ENCODE results near the gene RTL9.
"Not testable (repeated sequence)": the region's sequence is repeated elsewhere in the genome, so short reads cannot be mapped to it uniquely, and the experiment has no call there.

The RTL9 gene

DNA sequence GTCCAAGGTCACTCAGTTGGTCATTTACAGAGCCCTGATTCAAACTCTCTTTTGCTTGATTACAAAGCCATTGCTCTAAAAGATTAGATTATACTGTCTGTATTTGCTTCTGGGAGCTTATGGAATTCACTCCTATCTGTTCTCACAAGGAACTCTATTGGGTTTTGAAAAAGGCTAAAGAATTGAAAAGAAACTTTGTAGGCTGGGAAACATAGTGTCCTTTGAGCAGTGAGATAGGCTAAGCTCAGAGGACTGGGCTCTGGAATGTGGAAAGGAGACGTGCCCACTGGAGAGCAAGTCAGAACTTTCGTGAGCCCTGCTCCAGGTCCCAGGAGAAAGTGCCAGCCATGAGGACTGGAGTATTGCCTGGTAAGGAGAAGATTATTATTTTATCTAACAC is at the start of gene RTL9:
Gene RTL9 (plus strand): TSS at position 301 of the 400 bp plus-strand sequence. CDS start 91,770 bp downstream, outside the sequence.
- no peak for ATAC-seq

DNA sequence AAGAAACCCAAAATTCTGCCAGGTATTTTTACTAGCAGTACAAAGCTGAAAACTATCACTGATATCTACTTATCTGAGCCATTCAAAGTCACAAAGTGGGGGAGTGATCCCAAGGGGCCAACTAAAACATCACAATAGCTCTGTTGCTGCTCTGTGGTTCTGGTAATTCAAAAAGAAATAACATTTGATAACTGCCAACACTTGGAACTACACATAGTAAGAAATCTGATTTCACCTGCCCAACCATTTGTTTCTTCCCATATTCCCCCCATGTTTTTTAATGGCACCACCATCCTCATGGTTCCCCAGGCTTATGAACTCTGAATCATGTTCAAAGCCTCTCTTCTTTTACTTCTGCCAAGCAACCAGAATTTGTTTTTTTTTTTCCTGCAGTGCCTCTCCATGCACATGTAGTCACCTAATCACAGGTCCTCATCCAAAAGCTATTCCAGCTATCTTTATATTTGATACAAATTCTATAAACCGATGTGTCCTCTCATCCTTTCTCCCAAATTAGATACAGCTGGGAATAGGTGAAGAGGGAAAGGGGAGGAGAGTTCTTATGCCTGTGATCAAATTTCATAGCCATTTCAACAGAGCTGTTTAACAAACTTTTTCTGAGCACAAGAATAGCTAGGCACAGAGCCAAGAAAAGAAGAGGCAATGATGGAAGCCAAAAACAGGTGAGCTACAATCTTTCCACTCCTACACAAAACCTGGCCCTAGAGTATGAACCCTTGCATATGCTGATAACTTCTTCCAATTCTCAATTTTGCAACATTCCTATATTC is 48.5 kb upstream of the RTL9 start:
- no peak for ATAC-seq

DNA sequence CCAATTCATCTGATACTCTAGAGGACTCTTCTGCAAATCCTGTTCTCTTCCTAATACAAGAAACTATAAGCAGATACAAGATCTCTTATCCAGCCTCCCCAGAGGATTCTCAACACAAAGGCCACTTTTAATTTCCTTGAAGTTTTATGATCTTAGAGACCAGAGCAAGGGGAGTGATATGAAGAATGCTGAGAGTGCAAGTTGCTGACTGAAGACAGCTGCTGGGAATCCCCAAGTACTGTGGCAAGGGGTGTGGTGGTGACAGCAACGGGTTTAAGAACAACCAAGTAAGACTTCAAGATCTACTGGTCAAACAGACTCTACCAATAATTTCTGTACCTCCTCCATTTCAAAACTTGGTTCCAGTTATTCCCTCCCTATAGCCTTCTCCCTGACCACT is 47.8 kb upstream of the RTL9 start:
- ATAC-seq: peak; percentile 90 to 94

DNA sequence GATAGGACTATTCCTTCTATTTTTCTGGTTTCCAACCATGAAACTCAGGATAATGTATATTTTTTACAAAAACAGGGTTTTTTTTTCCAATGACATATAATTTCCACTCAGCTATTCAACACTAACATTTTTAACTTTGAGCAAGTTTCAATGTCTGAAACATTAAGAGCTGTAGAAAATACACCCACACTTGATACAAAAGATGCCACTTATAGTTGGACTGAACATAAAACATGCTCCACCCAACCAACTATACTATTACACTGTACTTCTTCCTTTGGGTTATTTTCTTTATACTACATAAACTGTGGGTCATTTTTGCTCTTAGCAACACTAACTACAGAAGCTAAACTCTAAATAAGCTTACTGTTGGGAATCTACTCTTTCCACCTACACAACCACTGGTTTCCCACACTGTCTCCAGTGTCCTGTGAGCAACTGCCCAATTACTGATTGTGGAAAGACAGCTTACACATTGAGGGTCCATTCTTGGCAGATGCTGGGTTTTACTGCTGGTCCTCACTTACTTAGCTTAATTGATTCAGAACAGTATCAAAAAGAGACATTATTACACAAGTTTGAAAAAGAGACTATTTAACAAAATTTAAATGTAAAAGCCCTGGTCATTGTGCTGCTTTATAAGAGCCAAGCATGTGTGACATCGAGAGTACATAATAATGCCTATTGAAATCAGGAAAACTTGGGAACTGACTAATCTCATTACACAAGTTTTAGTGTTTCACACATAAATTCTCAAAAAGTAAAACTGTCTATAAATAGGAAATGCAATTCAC is 47.0 kb upstream of the RTL9 start:
- peak; percentile 33 to 47 for ATAC-seq

DNA sequence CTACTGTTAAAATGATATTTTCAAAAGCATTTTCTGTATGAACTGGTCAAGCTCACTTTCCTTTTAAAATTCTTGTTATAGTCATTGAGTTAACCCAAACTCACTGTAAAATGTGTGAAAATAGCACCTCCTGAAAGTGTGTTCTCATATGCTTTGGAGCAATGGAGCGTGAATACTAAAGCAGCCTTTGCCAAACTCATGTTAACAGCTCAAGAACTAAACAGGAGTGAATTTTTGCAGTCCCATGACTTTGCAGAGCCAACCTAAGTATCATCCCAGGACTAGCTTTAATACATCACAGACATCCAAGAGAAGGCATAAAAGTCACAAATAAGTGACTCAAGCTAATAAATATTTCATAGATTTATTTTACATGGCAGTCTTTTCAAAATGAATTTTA is 43.1 kb upstream of the RTL9 start:
- no peak for ATAC-seq

DNA sequence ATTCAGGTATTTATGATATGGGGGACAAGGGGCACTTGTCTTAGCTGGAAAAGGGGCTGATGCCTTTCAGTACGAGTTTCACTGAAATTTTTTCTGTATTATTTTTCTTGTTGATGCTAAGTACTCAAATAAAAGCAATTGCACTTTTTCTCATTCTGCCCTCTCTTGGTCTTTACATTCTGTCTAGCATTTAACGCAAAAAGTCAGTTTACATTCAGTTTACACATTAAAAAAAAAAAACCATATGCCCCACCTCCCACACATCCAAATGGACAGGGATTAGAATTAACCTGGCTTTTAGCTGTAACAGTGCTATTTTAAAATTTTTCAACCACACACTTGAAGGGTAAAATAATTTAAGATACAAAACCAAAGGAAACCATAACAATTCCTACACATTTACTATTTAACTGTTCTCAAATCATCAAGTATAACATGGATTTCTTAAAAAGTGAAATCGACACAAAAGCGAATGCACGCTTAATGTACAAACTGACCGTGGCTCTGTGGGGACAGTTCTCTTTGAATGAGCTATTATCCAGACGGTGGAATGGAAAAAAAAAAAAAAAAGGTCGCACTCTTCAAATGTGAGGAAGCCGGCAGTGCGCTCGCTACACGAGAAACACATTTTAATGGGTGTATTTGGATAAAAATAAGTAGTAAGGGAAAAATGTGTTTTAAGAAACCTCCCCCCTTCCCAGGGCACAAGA is 42.1 kb upstream of the RTL9 start:
- no peak for ATAC-seq

DNA sequence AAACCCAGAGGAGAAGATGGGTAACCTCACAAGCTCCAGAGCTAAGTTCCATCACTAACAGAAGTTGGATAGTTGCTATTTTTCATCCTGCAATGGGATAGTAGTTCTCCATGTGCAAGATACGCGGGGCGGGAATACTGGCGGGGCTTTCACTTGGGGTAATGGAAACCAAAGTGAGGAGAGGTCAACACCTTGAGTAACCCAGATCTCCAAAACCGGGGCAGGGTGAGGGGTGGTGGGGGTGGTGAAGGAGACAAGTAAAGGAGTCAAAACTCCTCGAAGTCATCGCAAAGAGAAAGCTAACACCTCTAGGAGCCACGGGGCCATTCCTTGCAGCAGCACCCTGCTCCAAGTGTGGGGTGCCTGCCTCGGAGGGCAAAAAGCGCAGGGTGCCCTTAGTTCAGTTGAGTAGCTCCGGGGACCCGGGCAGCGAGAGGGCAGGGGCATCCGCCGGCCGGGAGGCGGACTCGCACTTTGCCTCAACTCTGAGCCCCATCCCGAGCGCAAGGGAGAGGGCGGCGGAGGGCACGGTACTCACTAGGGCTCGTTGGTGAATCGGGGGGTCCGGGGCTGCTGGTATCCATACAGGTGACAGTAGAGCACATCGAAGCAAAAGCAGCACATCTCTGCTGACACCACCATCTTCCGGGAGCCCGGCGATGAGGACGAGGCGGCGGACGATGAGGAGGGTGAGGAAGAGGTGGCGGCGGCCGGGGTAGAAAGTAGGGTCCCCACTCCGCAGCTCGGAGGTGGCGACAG is 41.4 kb upstream of the RTL9 start:
- peak; percentile 11 to 27 for ATAC-seq

DNA sequence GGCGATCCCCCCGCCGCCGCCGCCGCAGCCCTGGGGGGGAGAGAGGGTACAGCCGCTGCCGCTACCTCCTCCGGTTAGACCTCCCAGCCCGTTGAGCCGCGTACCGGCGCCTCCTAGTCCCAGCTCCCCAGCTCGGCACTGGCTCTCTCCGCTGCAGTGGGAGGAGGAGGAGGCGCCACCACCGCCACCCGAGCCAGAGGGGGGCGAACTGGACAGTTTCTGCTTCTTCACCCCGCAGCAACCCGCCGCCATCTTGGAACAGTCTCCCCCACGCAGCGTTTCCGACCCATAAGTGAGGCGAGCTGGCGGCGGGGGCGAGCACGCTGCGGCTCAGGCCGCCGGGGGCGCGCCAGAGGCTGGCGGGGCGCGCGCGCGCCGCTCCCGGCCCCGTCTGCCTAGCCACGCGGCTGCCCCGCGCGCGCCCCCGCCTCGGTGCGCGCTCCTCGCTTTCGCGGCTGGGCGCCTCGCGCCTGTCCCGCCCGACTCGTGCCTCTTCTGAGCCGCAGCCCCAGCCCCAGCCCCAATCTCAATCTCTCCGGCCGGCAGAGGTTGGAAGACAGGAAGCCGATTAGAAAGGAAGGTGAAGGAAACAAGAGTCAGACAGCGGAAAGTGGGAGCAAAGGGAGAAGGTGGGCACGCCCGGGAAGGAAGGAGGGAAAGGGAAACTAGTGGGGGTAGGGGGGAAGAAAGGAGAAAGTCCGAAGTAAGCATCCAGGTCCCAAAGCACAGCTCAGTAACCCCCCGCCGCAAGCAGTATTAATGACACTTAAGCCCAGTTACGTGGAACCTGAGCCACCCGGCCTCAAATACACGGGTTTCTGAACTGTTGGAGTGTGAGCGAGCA is 40.6 kb upstream of the RTL9 start, which contains the start of gene AMMECR1:
Gene AMMECR1 (minus strand): TSS at position 266 of the 844 bp plus-strand sequence. CDS start 14 bp downstream, at position 252.
- peak; percentile 80 to 83 for ATAC-seq

DNA sequence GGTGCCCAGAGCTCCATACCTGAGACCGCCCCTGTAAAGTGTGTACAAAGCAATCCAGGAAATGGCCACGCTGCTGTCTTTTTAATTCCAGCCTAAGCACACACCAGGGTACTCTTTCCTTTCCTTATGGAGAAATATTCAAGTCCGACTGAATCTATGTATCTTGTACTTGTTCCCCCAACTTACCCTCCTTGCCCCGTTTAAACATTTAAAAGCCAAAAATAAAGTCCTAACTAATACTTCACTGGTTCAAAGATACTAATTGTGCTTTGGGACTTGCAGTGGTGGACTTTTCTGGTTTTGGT is 40.0 kb upstream of the RTL9 start:
- no peak for ATAC-seq

DNA sequence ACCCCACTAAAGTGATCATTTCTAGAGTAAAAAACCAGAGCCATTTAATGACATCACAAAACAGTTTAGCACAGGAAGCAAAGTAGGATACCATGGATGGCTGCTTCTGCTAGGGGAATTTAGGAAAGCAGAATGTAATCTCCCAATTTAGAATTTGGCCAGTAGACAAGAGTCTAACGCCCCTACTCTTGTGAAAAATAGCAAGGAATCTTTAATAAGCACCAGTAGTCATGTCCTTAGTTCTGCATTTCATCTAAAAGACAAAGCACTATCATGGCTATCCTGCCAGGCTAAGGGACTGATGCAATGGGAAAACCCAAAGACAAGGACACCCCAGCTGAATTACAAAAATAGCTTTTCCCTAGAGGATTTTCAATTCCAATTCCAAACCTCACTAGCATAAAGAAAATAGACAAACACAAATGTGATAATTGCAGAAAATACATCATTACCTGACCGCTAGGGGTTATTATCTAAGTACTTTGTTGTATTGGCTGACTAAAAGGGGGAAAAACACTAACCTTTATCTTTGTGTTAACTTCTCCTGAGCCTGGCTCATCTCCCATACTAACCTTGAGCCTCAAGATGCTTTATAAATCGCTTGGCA is 38.2 kb upstream of the RTL9 start:
- ATAC-seq: no peak

DNA sequence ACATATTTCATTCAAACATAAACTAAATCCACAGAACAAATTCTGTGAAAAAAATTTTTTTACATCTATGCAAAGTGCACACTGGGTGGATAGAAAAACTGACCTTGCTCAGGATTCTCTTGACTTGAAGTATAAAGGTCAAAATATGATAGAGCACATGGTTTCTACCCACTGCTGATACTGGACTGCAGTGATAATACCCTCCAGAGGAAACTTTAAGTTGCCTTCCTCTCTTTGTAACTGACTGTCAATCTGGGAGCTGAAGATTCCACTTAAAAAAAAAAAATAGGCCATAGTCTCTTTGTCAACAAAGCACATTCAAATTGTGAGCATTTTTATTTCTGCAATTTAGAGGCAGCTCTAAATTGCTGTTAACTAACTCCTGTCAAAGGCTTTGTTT is 37.6 kb upstream of the RTL9 start:
- no peak for ATAC-seq

DNA sequence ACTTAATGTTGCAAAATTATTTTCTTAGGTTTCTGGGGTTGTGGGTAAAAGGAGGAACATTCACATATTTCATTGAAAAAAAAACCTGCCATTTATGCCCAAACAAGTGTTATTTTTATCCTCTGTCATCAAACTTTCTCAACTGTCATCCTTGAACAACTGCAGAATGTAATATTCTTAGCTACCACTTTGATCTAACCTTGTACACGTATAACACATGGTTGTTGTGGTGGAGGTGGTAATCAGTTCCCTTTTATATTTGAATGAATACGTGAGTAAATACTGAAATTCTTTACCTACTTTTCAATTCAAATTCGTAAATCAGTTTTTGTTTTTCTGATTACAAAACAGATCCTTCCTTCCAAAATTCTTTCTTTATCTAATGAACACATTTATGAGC is 37.0 kb upstream of the RTL9 start:
- no peak for ATAC-seq

DNA sequence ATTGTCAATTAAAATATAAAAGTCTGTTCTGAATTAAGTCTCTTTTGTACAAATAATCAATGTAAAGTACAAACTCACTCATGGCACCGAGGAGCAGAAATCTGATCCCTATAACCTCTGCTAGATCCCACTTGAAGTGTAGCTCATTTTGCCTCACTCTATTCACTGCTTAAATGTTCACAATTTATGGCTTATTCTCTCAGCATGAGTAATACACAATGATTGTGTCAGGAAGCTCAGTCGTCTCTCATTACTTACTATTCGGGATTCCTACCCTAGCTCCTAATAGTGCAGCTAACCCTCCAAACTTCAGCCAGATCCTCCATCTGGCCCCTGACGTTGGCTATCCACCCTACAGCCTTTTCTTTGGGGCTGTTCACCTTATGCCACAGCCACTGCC is 36.0 kb upstream of the RTL9 start:
- ATAC-seq: no peak

DNA sequence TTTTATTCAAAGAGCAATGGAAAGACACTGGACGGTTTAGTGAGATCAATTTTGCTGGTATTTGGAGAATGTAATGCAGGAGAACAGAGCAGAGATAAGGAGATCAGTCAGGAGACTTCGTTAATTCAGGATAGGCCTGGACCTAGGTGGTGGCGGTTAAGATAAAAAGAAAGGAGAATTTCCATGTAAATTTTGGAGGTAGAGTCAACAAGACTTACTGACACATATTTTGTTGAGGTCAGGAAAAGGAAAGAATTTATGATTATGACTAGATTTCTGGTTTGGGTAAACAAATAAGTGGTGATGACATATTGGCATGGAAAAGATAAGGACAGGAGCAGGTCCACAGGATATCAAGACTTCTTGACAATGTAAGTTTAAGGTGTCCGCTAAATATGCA is 31.9 kb upstream of the RTL9 start:
- no peak for ATAC-seq

DNA sequence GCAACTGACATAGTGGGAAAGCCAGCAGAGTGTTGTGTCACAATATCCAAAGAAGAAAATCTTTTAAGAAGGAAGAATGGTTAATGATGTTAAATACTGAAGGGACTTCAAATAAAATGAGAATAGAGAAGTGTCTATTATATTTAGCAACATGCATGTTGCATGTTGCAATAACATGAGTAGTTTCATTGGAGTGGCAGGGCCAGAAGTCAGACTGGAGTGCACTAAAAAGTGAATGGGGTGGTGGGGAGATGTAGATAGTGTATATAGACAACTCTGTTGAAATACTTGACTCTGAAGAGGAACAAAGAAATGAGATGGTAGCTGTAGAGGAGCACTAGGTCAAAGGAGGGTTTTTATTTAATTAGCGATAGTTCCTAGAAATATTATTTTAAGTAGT is 31.3 kb upstream of the RTL9 start:
- no peak for ATAC-seq

DNA sequence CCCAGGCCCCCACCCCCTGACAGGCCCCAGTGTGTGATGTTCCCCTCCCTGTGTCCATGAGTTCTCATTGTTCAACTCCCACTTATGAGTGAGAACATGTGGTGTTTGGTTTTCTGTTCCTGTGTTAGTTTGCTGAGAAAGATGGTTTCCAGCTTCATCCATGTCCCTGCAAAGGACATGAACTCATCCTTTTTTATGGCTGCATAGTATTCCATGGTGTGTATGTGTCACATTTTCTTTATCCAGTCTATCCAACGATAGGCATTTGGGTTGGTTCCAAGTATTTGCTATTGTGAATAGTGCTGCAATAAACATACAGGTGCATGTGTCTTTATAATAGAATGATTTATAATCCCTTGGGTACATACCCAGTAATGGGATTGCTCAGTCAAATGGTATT is 30.0 kb upstream of the RTL9 start:
- not testable (repeated sequence) for ATAC-seq

DNA sequence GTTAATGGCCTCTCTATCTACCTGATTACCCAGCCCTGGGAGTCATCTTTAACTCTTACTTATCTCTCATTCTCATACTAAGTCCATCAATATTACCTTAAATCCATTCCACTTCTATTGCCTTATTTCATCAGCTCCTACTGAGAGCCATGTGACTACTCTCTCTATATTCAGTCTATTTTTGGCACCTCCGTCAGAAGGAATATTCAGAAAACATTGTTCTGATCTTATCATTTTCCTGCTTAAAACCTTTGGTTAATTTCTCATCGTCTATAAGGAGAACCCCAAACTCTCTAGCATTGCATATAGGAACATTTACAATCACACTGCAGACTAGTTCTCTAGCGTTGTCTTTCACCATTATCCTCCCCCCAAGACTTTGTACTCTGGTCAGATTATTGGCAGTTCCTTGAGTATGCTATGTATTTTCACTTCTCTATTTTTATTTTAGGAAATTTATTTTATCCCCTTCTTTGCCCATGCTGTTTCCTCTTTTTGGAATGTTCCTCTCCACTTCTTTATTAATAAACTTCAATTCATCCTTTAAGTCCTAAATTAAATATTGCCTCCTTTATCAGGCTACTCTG is 27.1 kb upstream of the RTL9 start:
- no peak for ATAC-seq

DNA sequence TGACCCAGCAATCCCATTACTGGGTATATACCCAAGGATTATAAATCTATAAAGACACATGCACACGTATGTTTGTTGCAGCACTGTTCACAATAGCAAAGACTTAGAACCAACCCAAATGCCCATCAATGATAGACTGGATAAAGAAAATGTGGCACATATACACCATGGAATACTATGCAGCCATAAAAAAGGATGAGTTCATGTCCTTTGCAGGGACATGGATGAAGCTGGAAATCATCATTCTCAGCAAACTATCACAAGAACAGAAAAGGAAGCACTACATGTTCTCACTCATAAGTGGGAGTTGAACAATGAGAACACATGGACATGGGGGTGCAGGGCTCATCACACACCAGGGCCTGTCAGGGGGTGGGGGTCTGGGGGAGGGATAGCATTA is 25.2 kb upstream of the RTL9 start:
- not testable (repeated sequence) for ATAC-seq

DNA sequence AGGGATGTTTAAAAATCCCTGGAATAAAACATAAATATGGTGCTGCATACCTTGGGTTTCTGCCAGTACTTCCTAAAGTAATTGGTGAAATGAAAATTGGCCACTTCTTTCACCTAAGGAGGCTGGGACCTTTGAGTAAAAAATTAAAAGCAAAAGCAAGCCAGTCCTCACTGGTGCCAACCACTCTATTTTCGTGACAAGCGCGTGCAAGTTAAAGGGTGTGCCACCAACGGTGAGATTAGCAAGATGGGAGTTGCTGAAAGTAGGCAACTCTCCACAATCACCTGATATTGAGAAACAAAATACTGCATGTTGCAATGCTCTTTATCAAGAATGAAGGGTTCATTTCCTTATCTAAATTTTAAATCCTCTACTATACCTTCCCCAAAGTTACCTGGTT is 19.7 kb upstream of the RTL9 start:
- ATAC-seq: no peak

DNA sequence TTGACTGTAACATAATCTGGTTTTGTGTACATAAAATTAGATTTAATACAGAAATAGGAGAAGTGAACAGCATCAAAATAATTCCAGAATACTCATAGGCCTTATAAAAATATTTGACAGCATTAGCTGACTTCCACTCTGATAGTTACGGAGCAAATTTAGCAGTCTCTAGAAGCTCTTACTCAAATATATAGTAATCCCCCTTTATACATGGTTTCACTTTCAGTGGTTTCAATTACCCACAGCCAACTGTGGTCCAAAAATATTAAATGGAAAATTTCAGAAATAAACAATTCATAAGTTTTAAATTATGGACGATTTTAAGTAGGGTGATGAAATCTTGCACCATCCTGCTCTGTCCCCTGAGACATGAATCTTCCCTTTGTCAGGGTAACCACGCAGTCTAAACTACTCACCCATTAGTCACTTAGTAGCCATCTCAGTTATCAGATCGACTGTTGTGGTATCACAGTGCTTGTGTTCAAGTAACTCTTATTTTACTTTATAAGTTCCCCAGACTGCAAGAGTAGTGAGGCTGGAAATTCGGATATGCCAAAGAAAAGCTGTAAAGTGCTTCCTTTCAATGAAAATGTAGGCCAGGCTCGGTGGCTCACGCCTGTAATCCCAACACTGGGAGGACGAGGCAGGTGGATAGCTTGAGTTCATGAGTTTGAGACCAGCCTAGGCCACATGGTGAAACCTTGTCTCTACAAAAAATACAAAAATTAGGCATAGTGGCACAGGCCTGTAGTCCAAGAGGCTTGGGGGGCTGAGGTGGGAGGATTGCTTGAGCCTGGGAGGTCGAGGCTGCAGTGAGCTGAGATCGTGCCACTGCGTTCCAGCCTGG is 17.2 kb upstream of the RTL9 start:
- peak; percentile 98 for ATAC-seq

All from activated CD4-positive, CD25-positive, alpha-beta regulatory T cell treated with anti-CD3 and anti-CD28 coated beads, Interleukin-2, amount 50 U/mL, for 24 hours (primary cell).